T-helper 22 cell (primary cell): ENCODE data around the gene INTS2.
"Not testable (repeated sequence)": the region's sequence is repeated elsewhere in the genome, so short reads cannot be mapped to it uniquely, and the experiment has no call there.

Source experiments
- DNase-seq: peaks from one replicate; pipeline ENCODE4 v3.0.0-alpha.2; 2020; ENCODE audit warnings: low read depth

The INTS2 gene

DNA sequence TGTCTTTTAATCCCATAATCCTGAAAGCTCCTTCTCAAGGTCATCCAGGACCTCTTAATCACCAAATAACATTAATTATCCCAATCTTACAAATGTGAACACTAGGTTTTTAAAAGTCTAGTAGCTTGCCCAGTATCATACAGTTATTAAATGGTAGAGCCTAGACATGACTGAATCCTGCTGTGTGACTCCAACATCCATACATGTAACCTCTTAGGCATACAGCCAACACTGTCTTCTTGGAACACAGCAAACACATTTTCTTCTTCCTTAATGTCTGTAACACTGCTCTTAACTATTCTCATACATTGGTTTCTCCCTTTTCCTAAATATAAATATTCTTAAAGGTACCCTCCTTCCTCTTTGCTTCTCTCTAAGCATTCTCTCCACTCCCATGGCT is 78.1 kb downstream of the INTS2 start:
- no peak for DNase-seq

DNA sequence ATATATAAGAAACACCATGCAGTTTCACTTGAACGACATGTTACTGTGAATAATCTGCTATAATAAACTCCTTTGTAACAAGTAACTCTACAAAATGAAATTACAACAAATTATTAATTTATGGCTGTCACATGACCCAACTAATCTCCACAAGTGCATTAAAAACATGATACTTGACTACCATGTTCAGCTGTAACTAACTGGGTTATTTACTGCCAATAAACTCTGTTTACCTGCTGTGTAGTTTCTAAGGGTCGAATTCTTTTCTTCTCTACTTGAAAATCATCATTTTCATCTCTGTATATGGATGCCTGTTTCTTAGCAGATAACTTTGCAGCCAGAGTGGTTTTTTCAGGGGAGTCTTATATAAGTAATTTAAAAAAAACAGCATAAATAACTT is 78.9 kb downstream of the INTS2 start:
- DNase-seq, result no peak

DNA sequence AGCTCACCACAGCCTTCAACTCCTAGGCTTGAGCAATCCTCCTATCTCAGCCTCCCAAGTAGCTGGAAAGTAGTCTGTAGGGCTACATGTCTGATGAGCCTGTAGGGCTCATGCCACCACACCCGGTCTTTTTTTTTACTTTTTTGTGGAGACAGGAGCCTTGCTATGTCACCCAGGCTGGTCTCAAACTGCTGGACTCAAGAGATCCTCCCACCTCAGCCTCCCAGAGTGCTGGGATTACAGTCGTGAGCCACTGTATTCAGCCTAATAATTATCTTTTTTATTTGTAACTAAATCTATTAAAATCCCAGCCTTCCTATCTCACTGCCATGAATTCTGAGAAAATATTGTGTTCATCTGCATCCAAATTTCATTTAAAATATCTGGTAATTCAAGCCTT is 79.5 kb downstream of the INTS2 start:
- no peak for DNase-seq

DNA sequence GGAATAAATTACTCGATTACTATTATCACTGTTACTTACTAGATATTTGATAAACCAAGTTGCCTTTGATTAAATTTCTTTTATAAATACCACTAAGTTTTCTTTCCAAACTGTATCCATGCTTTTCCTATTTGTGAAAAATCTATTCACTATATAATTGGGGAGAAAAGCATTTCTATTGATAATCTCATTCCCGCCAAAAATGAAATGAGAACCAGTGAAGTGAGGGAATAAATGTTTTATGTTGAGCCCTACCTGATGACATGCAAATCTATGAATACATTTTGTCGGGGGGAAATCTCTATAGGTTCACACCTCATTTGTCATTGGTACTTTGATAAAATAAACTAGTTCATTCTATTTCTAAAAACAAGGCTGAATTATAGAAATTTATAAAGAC is 80.1 kb downstream of the INTS2 start:
- no peak for DNase-seq

DNA sequence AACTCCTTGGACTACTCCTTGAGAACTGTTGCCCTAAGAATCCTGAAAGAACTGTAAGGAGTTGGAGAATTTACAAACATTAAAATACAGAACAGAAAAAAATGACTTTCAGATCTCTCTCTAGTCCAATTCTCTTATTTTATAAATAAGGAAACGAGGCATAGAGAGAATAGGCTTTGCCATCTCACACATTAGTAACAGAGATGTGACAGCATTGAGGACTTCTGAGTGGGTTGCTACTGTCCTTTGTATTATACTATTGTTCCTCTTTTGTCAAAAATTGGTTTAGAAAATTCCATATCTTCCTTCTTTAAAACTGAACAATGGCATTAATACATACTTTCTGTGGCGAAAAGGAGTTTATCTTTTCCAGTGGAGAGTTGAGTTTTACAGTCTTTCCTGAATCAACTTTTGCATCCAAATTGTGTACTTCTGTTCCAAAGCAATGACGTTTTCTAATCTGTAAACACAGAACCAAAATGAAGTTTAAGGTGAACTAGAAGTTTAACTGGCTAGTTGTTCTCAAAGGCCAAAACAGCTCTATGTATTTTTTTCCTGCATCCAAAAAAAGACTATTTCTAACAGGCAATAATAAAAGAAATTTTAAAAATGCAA is 80.9 kb downstream of the INTS2 start:
- DNase-seq, result no peak

DNA sequence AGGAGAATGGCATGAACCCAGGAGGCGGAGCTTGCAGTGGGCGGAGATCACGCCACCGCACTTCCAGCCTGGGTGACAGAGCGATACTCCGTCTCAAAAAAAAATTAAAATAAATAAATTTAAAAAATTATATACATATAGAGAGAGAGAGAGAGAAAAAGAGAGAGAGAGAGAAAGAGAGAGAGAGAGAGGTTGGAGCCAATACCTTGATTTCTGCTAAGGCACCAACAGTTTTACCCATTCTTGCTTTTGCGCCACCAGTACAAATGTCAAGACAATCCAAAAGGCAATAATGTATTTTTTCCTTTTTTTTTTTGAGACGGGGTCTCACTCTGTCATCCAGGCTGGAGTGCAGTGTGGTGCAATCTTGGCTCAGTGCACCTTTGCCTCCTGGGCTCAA is 81.7 kb downstream of the INTS2 start:
- no peak for DNase-seq

DNA sequence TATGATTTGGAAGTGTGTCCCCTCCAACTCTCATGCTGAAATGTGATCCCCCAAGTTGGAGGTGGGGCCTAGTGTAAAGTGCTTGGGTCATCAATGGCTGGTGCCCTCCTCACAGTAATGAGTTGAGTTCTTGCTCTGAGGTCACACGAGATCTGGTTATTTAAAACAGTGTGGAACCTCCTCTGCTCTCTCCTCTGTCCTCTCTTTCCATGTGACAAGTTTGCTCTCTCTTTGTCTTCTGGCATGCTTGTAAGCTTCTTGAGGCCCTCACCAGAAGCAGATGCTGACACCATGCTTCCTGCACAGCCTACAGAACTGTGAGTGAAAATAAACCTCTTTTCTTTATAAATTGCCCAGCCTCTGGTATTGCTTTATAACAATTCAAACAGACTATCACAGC is 84.3 kb downstream of the INTS2 start:
- no peak for DNase-seq

DNA sequence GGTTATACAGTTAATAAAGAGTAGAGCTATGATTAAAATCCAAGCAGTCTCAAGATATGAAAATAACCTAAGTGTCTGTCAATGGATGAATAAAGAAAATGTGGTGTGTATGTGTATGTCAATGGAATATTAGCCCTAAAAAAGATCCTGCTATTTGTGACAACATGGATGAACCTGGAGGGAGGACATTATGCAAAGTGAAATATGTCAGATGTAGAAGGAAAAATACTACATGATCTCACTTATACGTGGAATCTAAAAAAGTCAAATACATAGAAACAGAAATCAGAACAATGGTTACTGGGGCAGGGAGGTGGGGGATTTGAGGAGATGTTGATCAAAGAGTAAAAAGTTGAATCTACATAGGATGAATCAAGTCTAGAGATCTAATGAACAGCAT is 84.9 kb downstream of the INTS2 start:
- DNase-seq, result no peak

DNA sequence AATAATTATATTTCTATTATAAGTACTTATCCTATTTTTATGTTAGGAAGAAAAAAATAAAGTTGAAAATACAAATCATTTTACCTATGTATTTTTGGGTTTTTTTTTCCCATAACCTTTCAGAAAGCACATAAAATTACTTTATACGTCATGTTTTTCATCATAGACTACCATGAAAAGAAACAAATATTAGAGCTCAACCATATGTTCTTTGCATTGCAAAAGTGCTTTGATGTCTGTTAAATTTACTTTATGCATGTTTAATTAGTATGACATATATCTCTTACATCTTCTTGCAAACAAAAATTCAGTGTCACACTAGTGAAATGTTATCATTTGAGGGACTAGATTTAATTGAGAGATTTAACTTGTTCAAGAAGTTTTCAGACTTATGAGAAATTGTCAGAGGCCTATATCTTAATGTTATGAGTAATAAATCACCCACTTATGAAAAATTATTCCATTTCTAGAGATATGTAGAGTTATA is 88.4 kb downstream of the INTS2 start:
- DNase-seq, result no peak

DNA sequence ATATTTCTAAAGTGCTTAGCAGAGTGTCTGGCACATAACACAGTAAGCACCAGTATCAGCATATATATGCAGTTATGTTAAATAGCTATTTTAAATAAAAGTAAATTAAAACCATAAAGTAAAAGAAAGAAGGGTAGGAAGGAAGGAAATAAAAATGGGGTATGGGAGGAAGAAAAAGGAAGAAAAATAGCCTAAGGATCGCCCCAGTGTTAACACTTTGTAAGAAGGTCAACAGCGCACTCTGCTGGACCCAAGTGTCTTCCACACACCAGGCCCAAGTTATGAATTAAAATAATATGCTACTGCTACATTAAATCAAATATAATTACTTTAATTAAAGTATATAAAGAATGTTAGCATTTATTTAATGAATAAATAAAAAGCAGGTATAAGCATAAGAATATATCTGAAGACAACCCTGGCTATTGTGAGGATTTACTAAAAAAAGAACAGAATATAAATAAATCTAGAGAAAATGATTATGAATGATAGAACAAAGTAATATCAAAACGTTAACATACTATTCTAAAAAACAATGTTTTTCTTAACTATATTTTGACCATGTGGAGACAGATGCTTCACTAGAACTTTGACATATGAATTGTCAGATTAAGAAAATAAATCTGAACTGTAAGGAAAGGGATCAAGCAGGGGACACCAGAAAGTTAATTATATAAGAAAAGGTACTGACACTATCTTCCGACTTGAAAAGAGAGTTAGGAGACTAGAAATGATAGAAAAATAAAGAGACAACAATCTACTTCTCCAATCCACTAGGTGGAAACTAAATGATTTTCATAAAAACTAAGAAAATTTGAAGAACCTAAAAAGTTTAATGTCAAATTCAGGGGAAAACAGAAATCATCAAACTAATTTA is 90.4 kb downstream of the INTS2 start:
- DNase-seq, result peak; percentile 12

DNA sequence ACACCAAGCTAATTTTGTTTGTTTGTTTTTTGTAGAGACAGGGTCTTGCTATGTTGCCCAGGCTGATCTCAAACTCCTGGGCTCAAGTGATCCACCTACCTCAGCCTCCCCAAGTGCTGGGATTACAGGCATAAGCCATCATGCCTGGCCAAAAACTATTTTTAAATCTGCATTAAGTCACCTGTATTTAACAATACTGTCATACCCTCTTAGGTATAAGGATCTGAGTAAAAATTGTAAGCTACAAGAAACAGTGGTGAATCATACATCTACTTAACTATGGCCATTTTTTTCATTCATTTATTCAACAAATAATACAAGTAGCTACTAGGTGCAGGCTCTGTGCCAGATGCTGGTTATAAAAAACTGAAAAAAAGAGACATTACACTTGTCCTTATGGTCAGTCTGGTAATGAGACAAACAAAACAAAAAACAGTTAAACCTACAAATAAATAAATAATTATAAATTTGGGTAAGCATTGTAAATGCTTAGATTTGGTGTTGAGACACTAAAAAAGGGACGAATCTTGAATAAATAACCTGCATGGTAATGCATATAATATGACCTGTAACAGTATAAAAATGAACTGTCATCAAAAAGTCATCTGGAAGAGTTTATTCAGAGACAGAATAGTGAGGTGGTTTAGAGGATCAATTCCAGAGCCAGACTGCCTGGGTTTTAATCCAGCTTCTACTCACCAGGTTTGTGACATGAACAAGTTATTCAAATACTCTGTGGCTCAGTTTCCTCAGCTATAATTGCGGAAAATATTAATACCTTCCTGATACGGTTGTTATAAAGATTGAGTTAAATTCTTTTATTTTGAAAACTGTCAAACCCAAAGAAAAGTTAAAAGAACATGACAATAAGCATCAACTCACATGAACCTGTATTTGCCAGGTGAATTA is 91.3 kb downstream of the INTS2 start:
- DNase-seq, result no peak

DNA sequence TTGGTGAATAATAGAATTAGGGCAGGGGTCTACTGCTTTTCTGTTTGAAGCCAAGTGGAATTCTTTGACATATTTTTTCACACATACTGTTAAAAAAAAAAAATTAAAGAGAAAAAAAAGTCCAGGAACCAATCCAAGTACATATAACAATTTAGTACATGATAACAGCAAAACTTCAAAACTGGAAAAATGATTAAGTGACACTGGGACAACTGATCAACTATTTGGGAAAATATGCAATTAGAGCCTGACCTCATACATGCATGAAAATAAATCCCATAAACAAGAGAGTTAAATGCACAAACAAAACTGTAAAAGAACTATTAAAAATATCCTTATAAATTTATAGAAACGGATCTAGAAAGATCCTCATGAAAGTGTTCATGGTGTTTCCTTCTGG is 92.2 kb downstream of the INTS2 start:
- DNase-seq, result no peak

DNA sequence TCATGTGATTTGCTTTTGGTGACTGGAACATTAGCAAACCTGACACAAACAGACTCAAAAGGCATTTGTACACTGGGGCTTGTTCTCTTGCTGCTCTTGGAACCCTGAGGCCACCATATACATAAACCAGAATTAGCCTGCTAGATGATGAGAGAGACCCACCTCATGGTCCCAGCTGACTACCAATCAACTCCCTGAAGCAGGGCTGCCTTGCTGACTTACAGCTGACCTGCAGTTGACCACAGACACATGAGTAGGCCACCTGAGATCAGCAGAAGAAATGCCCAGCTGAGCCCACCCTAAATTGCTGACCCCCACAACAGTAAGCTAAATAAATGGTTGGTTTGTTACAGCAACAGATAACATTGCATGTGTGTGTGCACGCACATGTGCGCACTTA is 93.2 kb downstream of the INTS2 start:
- DNase-seq, result no peak

DNA sequence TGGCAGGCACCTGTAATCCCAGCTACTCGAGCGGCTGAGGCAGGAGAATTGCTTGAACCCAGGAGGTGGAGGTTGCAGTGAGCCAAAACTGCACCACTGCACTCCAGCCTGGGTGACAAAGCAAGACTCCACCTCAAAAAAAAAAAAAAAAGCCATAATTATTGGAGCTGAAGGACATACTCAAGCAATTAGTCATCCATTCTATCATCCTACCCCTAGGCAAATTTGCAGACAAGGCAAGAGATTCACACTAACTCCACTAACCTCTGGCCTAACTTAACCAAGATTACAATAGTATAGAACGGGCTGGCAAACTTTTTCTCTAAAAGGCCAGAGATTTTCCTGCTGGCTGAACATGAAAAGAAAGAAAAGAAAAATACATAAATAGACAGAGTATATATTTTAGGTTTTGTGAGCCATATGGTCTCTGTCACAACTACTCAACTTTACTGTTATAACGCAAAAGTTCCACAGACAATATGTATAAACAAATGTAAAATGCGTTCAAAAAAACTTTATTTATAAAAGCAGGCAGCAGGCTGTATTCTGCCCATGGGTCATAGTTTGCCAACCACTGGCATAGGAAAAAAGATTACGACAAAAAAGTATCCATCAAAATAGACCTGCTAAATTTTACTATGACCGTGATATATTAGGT is 94.1 kb downstream of the INTS2 start:
- no peak for DNase-seq

DNA sequence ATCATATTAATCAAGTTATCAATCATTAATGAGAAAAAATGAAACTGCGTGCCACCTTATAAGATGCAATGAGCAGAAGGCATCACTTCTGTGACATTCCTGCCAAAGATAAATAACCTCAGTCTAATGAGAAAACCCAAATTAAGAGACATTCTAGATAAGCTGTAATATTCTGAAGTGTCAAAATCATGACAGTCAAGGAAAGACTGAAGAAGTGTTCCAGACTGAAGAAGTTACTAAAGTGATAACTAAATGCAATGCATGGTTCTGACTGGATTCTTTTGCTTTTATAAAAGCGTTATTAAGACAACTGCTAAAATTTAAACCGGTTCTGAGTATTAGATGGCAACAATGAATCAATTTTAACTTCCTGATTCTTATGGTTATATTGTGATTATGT is 95.3 kb downstream of the INTS2 start:
- DNase-seq, result no peak

DNA sequence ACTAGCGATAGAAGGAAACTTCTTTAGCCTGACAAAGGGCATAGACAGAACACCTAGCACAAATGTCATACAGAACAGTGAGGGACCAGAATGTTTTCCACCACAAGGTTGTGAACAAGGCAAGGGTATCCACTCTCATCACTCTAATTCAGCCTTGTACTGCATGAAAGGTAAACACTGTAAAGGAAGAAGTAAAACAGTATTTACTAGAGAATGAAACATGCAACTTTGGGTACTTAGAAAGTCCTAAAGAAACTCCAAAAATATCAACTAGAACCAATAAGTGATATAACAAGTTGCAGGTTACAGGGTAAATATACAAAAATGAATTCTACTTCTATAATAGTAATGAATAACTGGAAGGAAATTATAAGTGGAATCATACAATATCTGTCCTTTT is 96.7 kb downstream of the INTS2 start:
- DNase-seq, result no peak

DNA sequence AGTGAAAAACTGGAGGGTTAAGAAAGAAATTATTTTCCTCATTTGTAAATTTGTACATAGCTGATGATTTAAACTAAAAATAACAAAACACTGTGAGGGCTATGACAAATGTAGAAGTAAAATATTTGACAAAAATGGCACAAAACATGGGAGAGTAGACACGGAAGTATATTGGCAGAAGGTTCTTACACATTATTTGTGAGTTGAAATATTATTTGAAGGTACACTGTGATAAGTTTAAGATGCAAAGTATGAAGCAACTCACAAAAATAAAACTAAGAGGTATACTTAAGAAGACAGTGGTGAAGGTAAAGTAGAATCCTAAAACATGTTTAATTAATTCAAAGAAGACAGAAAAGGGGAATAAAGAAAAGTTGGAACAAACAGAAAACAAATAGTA is 99.1 kb downstream of the INTS2 start:
- DNase-seq, result no peak

DNA sequence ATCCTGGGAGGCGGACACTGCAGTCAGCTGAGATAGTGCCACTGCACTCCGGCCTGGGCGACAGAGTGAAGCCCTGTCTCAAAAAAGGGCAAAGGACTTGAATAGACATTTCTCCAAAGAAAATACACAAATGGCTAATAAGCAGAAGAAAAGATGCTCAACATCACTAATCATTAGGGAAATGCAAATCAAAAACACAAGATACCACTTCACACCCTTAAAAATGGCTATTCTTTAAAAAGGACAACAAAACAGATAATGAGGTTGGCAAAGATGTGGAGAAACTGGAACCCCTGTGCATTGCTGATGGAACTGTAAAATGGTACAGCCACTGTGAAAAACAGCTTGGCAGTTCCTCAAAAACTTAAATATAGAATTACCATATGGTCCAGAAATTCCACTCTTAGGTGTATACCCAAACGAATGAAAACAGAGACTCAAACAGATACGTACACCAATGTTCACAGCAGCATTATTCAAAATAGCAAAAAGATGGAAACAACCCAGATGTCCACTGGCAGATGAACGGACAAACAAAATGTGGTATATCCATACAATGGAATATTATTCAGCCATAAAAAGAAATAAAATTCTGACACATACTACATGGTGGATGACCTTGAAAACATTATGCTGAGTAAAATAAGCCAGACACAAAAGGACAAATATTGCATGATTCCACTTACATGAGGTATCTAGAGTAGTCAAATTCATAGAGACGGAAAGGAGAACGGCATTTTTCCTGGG is 100.0 kb downstream of the INTS2 start:
- no peak for DNase-seq

DNA sequence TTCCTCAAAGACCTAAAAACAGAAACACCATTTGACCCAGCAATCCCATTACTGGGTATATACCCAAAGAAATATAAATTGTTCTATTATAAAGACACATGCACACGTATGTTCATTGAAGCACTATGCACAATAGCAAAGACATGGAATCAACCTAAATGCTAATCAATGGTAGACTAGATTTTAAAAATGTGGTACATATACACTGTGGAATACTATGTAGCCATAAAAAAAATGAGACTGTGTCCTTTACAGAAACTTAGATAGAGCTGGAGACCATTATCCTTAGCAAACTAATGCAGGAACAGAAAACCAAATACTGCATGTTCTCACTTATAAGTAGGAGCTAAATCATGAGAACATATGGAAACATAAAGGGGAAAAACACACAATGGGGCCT is 100.9 kb downstream of the INTS2 start:
- not testable (repeated sequence) for DNase-seq

DNA sequence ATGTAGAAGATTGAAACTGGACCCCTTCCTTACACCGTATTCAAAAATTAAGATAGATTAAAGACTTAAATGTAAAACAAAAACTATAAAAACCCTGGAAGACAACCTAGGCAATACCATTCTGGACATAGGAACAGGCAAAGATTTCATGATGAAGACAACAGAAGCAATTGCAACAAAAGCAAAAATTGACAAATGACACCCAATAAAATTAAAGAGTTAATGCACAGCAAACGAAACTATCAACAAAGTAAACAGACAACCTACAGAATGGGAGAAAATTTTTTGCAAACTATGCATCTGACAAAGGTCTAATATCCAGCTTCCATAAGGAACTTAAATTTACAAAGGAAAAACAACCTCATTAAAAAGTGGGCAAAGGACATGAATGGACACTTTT is 101.6 kb downstream of the INTS2 start:
- not testable (repeated sequence) for DNase-seq

DNA sequence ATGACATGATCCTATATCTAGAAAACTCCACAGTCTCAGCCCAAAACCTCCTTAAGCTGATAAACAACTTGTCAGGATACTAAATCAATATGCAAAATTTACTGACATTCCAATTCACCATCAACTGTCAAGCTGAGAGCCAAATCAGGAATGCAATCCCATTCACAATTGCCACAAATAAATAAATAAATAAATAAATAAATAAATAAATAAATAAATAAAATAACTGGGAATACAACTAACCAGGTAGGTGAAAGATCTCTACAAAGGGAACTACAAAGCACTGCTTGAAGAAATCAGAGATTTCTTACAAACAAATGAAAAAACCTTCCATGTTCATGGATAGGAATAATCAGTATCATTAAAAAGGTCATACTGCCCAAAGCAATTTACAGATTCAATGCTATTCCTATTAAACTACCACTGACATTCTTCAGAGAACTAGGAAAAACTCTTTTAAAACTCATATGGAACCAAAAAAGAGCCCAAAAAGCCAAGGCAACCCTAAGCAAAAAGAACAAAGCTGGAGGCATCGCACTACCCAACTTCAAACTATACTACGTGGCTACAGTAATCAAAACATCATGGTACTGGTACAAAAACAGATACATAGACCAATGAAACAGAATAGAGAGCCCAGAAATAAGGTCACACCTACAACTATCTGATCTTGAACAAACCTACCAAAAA is 102.2 kb downstream of the INTS2 start:
- no peak for DNase-seq
